EH (cell line): ENCODE measurements around the gene FNDC7.
"Not testable (repeated sequence)": the region's sequence is repeated elsewhere in the genome, so short reads cannot be mapped to it uniquely, and the experiment has no call there.

ENCODE experiments used
- DNase-seq: peaks from one replicate; pipeline ENCODE4 v3.0.0-alpha.2; 2015; ENCODE audit warnings: low read depth

FNDC7 gene

DNA sequence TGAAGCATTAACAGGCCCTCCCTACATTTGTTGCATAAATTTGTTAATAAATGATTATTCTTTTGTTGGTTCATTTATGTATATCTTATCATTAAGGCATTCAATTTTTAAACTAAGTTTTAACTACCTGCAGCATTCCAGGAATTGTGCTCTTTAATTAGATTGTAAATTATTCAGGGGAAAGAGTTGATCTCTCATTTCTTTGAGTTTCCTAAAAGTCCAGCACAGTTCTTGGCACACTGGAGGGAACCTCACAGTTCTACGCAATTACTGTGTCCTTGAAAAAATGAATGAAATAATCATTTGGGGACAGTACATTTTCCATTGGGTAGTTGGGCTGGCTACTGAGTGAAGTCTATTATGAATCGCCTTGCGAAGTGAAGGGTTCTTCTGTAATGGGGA, 33.3 kb downstream of the FNDC7 start:
- no peak for DNase-seq

GRCh38 chr1:108746382-108747170, 33.9 kb downstream of the FNDC7 start, which contains the start of gene STXBP3:
Gene STXBP3, plus strand, starts transcription at chr1:108746674. Its CDS starts 64 bp downstream, at chr1:108746738.
- DNase-seq: peak; percentile 97

DNA sequence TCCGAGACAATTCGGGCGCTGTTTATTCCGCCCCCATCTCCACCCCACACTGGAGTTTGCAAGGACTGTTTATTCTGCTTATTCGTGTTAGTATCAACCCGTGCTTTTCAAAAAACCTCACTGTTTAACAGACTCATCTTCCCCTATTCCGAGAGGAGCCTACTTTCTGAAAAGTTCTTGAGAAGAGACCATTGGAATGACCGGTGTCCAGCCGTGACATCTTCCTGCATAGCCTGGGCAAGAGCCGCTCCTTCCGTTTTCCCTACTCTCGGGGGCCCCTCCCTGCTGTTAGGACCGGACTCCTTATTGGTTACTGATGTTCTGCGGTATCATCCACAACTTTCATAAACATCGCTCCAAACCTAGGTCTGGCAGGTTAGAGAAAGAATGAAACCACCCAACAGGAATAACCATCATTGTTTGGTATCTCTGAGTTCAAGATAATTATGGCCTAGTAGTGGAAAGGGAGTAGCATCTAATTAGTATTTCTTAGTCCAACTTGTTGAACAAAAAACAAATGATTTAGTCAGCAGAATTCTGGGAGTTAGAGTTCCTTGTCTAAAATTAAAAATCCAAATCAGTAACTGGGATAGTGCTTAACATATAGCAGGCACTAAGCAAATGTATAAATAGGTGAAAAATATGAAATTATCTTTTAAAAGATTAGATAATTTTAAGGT, 34.6 kb downstream of the FNDC7 start:
- DNase-seq: peak; percentile 90

DNA sequence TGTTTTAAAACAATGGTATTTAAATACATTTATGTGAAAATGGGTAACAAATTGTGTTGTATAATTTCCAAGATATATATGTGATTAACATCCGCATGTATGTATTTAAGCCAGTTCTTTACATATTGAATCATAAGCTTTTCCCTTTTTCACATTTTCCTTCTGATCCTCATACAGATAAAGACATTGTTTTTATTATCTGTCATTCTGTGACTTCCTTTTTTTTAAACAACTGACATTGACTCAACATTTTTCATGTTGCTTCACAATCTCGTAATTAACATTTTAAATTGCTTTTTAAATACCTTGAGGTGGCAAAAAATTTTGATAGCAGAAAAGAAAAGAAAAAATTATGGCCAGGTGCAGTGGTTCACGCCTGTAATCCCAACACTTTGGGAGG, 35.2 kb downstream of the FNDC7 start:
- no peak for DNase-seq

DNA sequence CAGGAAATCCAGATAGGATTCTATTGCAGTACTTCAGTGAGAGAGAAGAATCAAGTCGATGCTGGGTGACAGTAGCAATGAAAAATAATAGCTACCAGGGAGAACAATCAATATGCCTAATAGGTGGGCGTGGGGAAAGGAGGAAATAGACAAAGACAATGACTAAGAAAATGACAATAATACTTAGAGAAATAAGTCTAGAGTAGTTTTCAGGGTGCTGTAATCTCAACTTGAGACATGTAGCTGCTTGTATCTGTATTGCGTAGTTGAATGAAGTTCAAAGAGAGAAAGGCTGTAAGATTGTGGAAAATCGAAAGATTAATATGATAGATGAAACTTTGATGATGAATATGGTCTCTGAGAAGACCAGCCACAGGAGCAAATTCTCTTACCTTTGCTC, 36.4 kb downstream of the FNDC7 start:
- DNase-seq: no peak

GRCh38 chr1:108750476-108751181, 37.9 kb downstream of the FNDC7 start:
- peak; percentile 10 for DNase-seq

DNA sequence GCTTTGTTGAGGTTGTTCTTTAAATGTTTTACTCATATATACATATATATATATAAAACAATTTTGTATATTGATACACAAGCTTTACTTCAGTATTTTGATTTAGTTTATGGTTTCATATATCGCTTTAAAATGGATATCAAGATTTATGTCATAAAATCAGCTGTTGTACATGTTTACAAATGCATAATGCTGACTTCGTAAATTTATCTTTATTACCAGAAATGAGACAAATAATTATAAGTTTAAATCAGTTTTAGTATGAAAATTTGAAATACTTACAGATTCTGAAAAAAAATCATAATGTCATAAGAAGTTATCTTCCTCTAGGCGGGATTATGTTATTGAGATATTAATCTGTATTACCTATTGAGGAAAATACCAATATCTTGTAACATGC, 40.7 kb downstream of the FNDC7 start:
- DNase-seq: no peak

DNA sequence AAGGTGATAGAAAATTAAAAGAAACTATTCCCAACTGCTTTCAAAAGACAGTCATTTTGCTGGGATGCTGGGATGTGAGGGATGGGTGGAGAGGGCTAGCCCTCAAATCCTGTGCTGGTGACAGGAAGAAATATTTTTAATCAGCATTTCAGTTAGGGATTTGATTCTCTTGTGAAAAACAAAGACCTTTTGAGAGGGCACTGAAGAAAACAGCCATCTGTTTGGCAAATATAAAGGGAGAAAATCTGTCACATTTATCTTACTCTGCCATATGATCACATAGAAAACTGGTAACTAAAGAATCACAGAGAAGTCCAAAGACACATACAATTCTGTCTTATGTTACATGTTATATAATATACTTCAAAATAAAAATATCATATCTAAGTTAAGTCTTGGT, 46.1 kb downstream of the FNDC7 start:
- DNase-seq: no peak

GRCh38 chr1:108767115-108767514, 54.4 kb downstream of the FNDC7 start:
- no peak for DNase-seq

DNA sequence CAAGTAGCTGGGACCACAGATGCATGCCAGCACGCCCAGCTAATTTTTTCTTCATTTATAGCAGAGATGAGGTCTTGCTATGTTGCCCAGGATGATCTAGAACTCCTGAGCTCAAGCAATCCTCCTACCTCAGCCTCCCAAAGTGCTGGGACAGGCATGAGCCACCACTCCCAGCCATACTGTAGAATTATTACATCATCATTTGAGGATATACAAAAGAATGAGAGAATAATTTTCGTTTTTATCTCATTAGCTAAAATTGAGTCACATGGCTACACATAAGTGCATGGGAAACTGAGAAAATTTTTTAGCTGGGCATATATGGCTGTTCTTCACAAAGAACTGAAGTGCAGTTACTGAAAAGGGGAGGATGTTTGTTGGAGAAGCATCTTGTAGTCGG, 55.0 kb downstream of the FNDC7 start:
- no peak for DNase-seq

GRCh38 chr1:108777839-108778238, 65.1 kb downstream of the FNDC7 start:
- no peak for DNase-seq

GRCh38 chr1:108779455-108779854, 66.7 kb downstream of the FNDC7 start:
- no peak for DNase-seq

DNA sequence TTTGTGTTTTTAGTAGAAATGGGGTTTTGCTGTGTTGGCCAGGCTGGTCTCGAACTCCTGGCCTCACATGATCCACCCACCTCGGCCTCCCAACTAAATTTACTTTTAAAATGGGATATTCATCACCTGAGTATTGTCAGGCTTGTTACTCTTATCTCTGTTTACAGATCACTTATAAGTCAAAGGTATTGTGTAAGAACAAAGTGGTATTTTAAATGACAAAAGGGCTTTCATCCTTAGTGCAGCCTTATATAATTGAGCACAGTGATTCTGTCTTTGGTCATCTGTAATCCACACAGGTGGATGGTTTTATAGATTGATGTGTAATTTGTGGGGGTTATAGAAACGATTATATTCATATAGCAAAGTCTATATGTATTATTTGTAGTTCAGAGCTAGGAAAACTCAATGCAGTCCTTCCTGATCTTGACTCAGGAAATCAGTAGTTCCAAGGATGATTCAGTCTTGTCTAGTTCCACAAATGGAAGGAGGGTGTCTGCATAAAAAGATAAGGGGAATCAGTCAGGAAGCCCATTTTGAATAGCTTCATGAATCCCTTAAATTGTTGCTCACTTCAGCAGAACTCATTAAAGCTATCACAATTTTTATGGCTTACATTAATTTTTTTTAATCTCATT, 68.3 kb downstream of the FNDC7 start:
- DNase-seq: no peak

DNA sequence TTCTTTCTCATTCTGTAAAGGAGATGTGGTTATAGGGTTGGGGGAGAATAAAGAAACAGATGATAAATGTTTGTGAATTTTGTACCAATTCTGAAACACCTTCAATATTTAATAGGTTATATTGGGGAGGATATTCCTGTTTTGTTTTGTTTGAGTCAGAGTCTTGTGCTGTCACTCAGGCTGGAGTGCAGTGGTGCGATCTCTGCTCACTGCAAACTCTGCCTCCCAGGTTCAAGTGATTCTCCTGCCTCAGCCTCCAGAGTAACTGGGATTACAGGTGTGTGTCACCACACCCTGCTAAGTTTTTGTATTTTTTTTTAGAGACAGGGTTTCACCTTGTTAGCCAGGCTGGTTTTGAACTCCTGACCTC, 68.9 kb downstream of the FNDC7 start:
- DNase-seq: not testable (repeated sequence)

DNA sequence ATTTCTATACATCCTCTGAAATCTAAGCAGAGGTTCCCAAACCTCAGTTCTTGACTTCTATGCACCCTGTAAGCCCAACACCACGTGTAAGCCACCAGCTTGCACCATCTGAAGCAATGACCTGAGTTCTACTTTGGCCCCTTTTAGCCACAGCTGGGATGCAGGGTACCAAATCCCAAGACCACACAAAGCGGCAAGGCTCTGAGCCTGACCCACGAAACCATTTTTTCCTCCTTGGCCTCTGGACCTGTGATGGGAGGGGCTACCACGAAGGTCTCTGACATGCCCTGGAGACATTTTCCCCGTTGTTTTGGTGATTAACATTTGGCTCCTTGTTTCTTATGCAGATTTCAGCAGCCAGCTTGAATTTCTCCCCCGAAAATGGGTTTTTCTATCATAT, 72.6 kb downstream of the FNDC7 start:
- DNase-seq: no peak

DNA sequence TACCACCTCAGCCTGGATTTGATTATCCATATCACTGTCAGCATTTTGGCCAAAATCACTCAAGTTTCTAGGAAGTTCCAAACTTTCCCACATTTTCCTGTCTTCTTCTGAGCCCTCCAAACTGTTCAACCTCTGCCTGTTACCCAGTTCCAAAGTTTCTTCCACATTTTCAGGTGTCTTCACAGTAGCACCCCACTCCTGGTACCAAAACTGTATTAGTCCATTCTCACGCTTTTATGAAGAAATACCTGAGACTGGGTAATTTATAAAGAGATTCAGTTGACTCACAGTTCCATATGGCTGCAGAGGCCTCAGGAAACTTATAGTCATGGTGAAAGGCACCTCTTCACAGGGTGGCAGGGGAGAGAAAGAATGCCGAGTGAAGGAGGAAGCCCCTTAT, 73.2 kb downstream of the FNDC7 start:
- no peak for DNase-seq

- DNase-seq: no peak
These were observed 79.1 kb downstream of the FNDC7 start for GRCh38 chr1:108791790-108792189.
